Uterus (tissue), 4 donors: ENCODE measurements around the gene TAS2R60. TPM values are rescaled to one million over a fixed set of nuclear protein-coding genes. Genes with fewer than 3 reads are reported as not detected.

Source experiments
- DNase-seq, 2 donors: peaks; one replicate each; pipeline ENCODE4 v3.0.0-alpha.2; 2019 to 2020
- H3K27ac ChIP-seq, 2 donors: fragments of 200-600 bp; sonication (generic); 1 replicate in 1 of 2; 2 replicates in 1 of 2; pipeline ENCODE4 v1.5.1; 2016 to 2018
- H3K27me3 ChIP-seq, 2 donors: fragments of 200-600 bp; sonication (generic); one replicate each; pipeline ENCODE4 v1.5.1; 2018 to 2019; ENCODE audit warnings: control low read depth in 1 of 2
- H3K36me3 ChIP-seq, 2 donors: fragments of 200-600 bp; sonication (generic); one replicate each; pipeline ENCODE4 v1.5.1; 2019; ENCODE audit warnings: control low read depth in 1 of 2
- H3K4me1 ChIP-seq, 2 donors: fragments of 200-600 bp; sonication (generic); one replicate each; pipeline ENCODE4 v1.5.1; 2018 to 2019; ENCODE audit warnings: control low read depth in 1 of 2
- H3K4me3 ChIP-seq, 2 donors: fragments of 200-600 bp; sonication (generic); 1 replicate in 1 of 2; 2 replicates in 1 of 2; pipeline ENCODE4 v1.5.1; 2018 to 2019; ENCODE audit warnings: mild to moderate bottlenecking in 1 of 2
- H3K9me3 ChIP-seq, 2 donors: fragments of 200-600 bp; sonication (generic); one replicate each; pipeline ENCODE4 v1.5.1; 2019; ENCODE audit warnings: control low read depth in 1 of 2
- CTCF ChIP-seq, 4 experiments: fragments of 200-600 bp in 2 of 4; fragments of 450-650 bp in 2 of 4; sonication (generic) in 2 of 4; IDR thresholded peaks; one replicate each; pipeline ENCODE4 v1.5.1; 2016 to 2019; ENCODE audit warnings: antibody characterized with exemption in 4 of 4, mild to moderate bottlenecking in 2 of 4, moderate library complexity in 1 of 4
- POLR2A ChIP-seq, 2 donors: fragments of 450-650 bp; IDR thresholded peaks; one replicate each; pipeline ENCODE4 v1.6.1; 2016; ENCODE audit warnings: antibody characterized with exemption in 2 of 2, mild to moderate bottlenecking in 1 of 2, moderate library complexity in 1 of 2
- intact Hi-C: fragments of 100-400 bp; cut with DNase I; formaldehyde crosslinking; loops from one replicate; pipeline ENCODE4 v1.15.1; 2023; ENCODE audit warnings: low total_unique reads
- total RNA-seq, 4 donors: library from RNA; depleted of rRNA in 3 of 4; stranded (reverse); fragments of >200 nt in 3 of 4; gene quantifications; one replicate each; pipeline versions ENCODE4 v1.1.0 to v1.2.4, GENCODE V29; 2014 to 2023
- donor health status: DM: yes; HTN: yes; CAD: no.

The TAS2R60 gene
- total RNA-seq = 1 to 10 TPM in 1 of 4 donors, not detected in 3; 3.3 TPM

GRCh38 chr7:143443153-143443552 is at the start of gene TAS2R60:
TSS of gene TAS2R60 (plus strand) at chr7:143443453. CDS start at chr7:143443453, 0 bp downstream.
- no peaks in the 10 kb centered on the region for H3K36me3 ChIP-seq
- TF ChIP-seq CTCF (IDR thresholded peaks at IDR 0.05) = no peak
- TF ChIP-seq POLR2A (IDR thresholded peaks at IDR 0.05) = no peak
- no peaks in the 10 kb centered on the region for H3K27me3 ChIP-seq
- no peak within 1 kb of the TSS for H3K4me3 ChIP-seq
- H3K27ac ChIP-seq = no peak within 1 kb of the TSS
- intact Hi-C loops = no loop called here
- no peak for DNase-seq
- no peaks in the 10 kb centered on the region for H3K9me3 ChIP-seq
- H3K4me1 ChIP-seq = no peaks in the 10 kb centered on the region

GRCh38 chr7:143394068-143394467 is 49.2 kb upstream of the TAS2R60 start:
- no peak for TF ChIP-seq POLR2A (IDR thresholded peaks at IDR 0.05)
- no peak for TF ChIP-seq CTCF (IDR thresholded peaks at IDR 0.05)
- H3K4me1 ChIP-seq = peaks cover 20 to 25% of the 10 kb centered on the region in 2 donors
- no peak overlapping the region for H3K4me3 ChIP-seq
- H3K9me3 ChIP-seq = no peaks in the 10 kb centered on the region
- intact Hi-C loops = no loop called here
- H3K27ac ChIP-seq = peak overlapping the region; percentile 98 to 99
- no peaks in the 10 kb centered on the region for H3K36me3 ChIP-seq
- no peak for DNase-seq
- no peaks in the 10 kb centered on the region for H3K27me3 ChIP-seq

- intact Hi-C loops = no loop called here
Observed at GRCh38 chr7:143394777-143395176, 48.5 kb upstream of the TAS2R60 start.

GRCh38 chr7:143395187-143396149 is 47.8 kb upstream of the TAS2R60 start:
- TF ChIP-seq POLR2A (IDR thresholded peaks at IDR 0.05) = no peak
- no peak for TF ChIP-seq CTCF (IDR thresholded peaks at IDR 0.05)
- no peak for DNase-seq
- peaks cover 20 to 23% of the 10 kb centered on the region in 2 donors for H3K4me1 ChIP-seq

More at GRCh38 chr7:143394777-143395176, 48.5 kb upstream of the TAS2R60 start:
- no peaks in the 10 kb centered on the region for H3K27me3 ChIP-seq
- no peaks in the 10 kb centered on the region for H3K36me3 ChIP-seq
- DNase-seq = no peak
- TF ChIP-seq CTCF (IDR thresholded peaks at IDR 0.05) = no peak
- TF ChIP-seq POLR2A (IDR thresholded peaks at IDR 0.05) = no peak
- no peak overlapping the region for H3K4me3 ChIP-seq
- H3K27ac ChIP-seq = no peak overlapping the region
- peaks cover 20 to 25% of the 10 kb centered on the region in 2 donors for H3K4me1 ChIP-seq
- H3K9me3 ChIP-seq = no peaks in the 10 kb centered on the region

GRCh38 chr7:143396182-143396581 is 47.1 kb upstream of the TAS2R60 start:
- no peak overlapping the region for H3K4me3 ChIP-seq
- TF ChIP-seq CTCF (IDR thresholded peaks at IDR 0.05) (no peak), POLR2A (IDR thresholded peaks at IDR 0.05) (no peak)
- H3K27me3 ChIP-seq = no peaks in the 10 kb centered on the region
- no peak for DNase-seq
- H3K4me1 ChIP-seq = peaks cover 16% of the 10 kb centered on the region in 2 donors
- no peaks in the 10 kb centered on the region for H3K36me3 ChIP-seq
- H3K9me3 ChIP-seq = no peaks in the 10 kb centered on the region
- H3K27ac ChIP-seq = no peak overlapping the region
- intact Hi-C loops = no loop called here

More at GRCh38 chr7:143395187-143396149, 47.8 kb upstream of the TAS2R60 start:
- intact Hi-C loops = no loop called here
- Histone ChIP-seq H3K4me3 (no peak overlapping the region), H3K9me3 (no peaks in the 10 kb centered on the region), H3K27ac (no peak overlapping the region), H3K36me3 (no peaks in the 10 kb centered on the region), H3K27me3 (no peaks in the 10 kb centered on the region)
